GM21825 (cell line): ENCODE results near the gene TBC1D22A.

Experiments
- ATAC-seq: cut with Tn5 transposase; IDR thresholded peaks from one replicate; pipeline ENCODE4 v1.9.1; 2021; ENCODE audit warnings: mild to moderate bottlenecking, moderate library complexity; ENCODE audit not compliant: unreplicated experiment

The TBC1D22A gene

DNA sequence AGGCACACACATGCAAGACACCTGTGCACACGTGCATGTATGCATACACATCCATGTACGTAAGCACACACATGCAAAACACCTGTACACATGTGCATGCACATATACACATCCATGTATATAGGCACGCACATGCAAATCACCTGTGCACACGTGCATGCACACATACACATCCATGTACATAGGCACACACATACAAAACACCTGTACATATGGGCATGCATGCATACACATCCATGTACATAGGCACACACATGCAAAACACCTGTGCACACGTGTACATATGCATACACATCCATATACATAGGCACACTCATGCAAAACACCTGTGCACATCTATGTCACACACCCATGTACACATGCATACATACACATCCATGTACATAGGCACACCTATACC is 458.3 kb downstream of the TBC1D22A start:
- no peak for ATAC-seq

- ATAC-seq, result no peak
Measured at GRCh38 chr22:47221840-47222615, 459.6 kb downstream of the TBC1D22A start.
